ENCODE data around the gene CD7.
A peak's percentile ranks its signal among the peaks of the same experiment; 100 is the strongest.

CD7 gene

DNA sequence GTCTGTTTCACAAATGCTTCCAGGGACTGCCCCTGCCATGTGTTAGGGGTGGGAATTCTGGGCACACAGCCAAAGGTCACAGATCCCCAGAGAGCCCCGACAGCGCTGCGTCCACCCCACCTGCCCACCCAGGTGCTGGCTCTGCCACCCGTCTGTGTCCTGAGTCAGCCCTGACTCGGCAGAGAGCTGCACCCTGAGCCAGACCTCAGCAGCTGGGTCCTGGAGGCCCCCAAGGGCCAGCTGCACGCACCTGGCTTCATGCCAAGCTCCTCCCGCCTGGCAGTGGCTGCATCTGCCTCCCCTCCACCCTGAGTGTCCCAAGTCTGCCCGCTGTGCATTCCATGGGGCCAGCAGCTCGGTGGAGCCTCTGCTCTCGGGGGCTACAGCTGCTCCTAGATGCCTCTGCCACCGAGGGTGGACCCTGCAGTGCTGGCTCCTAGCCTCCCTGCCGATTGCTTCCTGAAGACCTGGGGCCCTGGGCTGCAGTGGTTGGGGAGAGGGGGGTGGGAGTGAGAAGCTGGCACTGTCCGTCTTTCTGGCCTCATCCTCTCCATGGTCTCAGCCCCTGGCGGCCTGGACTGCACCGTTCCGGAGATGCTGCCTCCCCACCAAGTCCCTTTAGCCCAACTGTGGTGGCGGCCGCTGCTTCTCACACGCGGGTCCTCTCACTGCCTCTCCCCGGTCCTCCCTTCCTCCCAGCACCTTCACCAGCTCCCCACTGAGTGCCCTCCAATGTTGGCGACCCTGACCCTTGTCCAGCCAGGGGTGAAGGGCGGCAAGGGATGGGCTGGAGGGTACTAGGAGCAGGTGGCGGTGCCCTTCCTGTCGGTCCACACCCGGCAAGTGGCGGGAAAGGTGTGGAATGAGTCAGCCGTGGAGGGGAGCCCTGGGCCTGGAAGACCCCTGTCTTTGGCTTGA is 13.2 kb upstream of the CD7 start:
- peak overlapping the region in 1 of 21 experiments; percentile 27 for H3K27ac ChIP-seq

DNA sequence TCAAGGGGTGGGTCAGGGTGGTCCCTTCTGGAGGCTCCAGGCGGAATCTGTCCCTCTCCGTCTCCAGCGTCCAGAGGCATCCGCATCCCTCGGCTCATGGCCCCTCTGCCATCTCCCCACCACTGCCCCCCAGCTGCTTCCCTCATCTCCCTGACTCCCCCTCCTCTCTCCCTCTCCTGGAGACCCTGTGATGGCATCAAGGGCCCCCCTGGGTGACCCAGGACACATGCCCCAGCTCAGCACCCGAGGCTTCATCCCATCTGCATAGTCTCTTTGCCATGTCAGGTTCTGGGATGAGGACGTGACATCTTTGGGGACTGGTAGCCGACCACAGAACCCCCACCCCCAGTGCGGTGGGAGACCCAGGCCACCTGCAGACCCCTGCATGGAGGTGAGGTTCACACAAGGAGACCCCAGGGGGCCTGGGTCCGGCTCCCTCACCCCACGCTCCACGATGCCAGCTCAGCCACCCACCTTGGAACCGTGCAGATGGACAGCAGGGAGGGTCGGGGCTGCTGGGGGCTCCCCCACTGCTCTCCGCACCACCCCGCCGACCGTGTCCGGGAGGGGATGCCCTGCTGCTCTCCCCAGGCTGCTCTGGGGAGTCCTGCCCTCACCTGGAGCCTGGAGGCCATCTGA is 12.4 kb upstream of the CD7 start:
- peak overlapping the region in 1 of 21 experiments; percentile 27 for H3K27ac ChIP-seq
- no peak overlapping the region for H3K4me3 ChIP-seq

More for the DNA sequence above, 13.2 kb upstream of the CD7 start:
- no peak overlapping the region for H3K4me3 ChIP-seq

DNA sequence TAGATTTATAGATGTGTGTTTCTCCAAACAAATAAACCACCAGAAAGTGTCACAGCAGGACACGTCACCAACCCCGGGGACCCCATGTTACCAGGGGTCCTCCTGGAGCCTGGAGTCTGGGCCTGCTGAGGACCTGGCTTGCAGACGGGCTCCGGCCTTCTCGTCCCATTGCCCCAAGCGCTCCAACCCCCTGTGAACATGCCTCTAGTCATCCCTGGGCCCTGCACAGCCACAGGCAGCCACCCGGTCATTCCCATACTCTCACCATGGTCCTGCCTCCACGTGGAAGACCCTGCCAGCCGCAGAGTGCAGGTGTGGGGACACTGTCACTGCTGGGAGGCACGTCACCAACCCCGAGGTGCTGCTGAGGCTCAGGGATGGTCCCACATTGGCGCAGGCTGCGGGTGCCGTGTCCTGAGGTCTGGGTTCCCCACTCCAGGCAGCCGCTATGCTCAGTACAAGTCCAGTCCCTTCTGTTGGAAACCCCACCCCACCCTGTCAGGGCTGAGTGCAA is 11.6 kb upstream of the CD7 start:
- H3K4me3 ChIP-seq = no peak overlapping the region
- H3K27ac ChIP-seq = no peak overlapping the region

DNA sequence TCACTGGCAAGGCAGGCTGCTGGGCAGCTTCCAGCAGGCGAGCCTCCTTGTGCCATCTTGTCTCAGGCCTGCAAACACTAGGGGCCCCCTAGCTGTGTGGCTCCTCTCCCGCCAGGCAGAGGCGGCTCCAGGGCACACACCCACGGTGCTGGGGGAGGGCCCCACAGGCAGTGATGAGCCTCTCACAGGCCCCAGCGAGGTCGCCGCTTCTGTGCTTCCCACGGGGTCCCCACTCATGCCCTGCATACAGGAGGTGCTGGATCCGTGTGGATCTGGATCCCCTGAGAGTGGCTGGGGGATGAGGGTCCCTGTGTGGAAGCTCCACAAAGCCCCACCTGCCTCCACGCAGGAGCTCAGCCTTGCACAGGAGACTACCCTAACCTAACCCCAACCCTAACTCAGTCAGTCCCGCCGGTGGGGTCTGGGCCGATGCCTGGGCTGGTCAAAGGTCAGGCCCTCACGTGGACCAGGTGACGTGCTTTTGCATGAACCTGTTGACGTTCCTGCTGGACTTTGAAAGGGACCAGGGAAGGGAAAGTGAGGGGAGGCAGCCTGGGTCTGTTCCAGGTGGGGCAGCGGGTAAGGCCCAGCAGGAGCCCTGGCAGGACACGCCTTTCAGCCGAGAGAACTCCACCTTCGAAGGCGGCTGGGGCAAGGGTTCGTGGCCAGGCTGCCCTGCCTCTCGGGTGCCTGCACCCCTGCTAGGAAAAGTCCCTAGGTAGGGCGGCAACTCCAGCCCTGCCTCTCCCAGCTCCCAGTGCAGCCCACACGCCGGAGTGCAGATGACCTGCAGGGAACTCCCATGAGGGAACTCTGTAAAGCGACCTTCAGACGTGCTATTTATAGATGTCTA is 11.0 kb upstream of the CD7 start:
- no peak overlapping the region for H3K4me3 ChIP-seq
- no peak overlapping the region for H3K27ac ChIP-seq

DNA sequence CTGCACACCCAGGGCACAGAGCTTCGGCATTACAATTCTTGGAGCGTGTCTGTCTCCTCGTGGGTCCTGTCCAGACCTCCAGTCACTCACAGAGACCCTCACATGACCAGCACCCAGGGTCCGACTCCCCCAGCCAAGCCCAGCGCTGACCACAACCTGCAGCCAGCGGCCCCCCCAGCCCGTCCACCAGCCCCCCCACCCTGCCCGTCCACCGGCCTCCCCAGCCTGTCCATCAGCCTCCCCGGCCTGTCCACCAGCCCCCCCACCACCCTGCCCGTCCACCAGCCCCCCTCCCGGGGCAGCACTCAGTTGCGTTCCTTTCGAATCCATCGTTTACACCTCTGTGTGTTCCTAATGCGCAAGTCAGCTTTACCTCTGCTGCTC is 10.3 kb upstream of the CD7 start:
- Histone ChIP-seq H3K4me3 (no peak overlapping the region), H3K27ac (no peak overlapping the region)

DNA sequence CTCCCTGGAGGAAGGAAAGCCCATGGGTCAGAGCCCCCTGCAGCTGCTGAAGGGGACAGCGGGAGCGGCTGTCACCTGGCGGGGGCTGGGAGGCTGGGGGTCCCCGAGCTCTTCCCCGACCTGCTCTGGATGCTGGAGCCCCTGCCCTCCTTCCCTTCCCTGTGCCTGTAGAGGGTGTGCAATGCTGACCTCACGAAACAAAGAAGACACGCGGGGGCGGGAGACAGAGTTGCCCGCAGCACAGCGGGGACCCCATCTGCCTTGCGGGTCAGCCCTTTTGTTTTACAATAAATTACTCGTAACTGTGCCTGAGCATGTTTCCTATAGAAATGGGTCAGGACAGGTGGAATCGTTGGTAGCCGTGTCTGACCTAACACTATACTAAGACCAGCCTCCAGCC is 9.9 kb upstream of the CD7 start:
- Histone ChIP-seq H3K27ac (no peak overlapping the region), H3K4me3 (no peak overlapping the region)

DNA sequence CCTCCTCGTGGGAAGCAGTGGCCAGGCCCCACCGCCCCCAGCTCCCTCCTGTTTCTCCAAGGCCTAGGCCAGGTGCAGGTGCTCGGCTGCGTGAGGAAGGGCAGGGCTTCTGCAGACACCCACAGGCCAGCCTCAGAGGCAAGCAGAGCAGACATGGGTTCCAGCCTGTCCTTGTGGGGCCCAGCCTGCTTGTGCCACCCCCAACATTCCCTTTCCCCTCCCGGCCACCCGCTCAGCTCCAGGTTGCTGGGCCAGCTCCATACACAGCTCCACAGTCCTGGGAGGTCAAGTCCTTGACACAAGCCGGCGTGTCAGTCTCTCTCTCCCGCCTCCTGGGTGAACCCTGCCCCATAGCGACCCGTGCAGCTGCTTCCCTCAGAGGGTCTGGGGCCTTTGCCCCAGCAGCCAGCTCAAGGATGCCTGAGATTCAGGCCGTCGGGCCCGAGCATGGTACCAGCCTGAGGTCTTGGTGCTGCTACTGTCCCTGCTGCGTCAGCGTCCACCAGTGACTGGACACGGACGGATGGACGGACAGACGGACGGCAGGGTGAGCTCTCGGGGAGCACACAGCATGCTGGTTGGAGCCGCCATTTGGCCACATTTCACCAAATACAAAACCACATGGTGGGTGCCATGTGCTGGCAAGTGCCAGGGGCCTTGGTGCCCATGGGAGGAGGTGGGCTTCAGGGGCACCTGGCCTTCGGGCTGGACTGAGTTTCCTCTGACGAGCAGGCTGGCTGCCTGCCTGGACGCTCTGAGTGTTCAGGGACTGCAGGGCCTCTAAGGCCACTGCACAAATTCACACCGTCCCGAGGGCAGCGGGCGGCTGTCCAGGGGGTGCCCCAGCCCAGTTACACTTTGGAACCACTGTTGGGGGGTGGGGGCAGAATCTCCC is 8.1 kb upstream of the CD7 start:
- Histone ChIP-seq H3K4me3 (no peak overlapping the region), H3K27ac (no peak overlapping the region)

DNA sequence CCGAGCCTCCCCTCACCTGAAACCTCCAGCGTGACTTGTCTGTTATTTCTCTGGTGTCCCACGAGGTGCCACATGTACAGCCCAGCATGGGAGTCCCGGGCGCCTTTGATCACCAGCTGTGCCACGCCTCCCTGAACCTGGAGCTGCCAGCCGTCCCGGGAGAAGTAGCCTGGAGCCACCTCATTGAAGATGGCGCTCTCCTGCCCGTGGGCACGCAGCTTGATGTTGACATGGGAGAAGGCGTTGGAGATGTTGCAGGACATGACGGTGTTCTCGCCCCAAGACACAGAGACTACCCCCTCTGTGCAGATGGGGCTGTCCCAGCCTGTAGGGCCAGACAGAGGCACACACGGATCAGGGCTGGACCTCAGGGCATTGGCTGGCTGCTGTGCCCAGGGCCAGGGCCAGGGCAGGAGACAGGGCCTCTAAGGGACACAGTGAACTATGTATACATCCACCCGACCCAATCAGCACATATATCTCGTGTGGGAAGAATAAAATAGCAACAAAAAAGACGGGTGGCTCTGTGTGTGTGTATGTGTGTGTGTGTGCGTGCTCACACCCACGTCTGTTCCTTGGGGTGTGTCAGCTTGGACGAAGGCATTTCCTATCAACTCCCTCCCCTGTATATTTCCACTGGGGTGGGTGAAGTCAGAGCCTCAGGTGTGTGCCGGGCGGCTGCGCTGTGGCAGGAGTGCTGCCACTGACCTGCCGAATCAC is 7.3 kb upstream of the CD7 start:
- no peak overlapping the region for H3K4me3 ChIP-seq
- H3K27ac ChIP-seq = no peak overlapping the region

DNA sequence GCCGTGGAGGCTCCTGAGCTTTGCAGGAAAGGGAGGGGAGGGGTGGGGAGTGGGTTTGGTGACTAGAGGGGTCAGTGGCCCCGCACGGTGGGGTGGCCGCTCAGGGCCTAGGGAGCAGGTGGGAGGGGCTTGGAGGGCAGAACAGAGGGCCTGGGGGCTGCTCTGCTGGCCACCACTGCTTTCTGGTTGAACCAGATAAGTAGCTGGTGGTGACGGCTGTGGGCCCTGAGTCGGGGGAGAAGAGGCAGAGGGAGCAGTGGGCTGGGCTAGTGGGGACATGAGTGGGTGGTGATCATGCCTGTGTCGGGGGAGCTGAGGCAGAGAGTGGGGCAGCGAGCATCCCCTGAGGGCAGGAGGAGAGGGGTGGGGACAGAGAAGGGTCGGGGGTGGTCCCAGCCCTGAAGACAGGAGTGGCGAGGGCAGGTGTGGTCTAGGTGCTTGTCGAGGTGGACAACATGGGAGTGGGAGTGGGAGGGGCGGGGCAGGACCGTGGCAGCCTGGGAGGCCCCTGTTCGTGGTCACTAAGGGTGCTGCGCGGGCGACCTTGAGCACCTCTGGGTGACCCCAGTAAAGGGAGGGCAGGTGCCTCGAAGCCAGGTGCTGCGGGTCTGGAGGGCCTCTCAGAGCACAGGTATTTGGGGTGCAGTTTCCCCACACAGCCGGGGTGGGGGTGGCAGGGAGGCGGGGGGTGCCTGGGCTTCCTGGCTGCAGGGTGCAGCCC is 6.3 kb upstream of the CD7 start:
- Histone ChIP-seq H3K27ac (no peak overlapping the region), H3K4me3 (no peak overlapping the region)

DNA sequence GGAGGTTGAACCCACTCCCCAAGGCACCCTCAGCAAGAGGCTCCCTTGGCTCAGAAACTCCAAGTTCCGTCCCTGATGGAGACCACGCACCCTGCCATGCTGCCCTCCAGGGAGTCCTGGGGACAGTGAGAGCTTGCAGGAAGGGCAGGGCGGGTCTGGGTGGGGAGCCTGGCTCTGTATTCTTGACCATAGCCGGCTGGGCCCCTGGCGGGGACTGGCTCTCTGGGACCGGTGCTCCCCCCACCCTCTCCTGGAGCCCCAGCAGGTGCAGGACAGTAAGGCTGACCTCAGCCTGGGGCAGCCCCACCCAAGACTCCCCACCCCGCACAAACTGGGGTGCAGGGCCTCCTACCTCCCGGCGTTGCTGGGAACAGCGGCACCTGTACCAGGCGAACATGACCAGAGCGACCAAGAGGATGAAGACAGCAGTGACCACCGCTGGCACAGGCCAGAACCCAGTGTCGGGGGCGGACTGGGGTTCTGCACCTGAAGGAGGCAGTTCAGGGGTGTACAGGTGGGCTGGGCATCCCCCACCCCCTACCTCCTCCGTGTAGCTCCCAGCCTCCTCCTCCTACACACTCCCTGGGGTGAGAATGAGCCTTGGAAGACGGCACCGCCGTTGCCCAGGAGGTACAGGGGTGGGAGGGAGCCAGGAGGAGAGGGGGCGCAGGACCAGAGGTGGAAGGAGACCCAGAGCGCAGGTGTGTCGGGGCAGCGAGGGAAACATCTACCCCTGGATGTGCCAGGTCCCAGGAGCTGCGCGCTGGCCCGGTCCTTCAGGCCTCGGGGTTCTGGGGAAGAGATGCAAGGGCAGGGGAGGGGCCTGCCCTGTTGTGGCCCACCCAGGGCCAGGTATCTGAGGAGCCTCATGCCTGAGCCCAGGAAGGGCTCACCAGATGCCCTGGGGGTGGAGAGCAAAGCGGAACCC is 5.4 kb upstream of the CD7 start:
- Histone ChIP-seq H3K4me3 (no peak overlapping the region), H3K27ac (no peak overlapping the region)

DNA sequence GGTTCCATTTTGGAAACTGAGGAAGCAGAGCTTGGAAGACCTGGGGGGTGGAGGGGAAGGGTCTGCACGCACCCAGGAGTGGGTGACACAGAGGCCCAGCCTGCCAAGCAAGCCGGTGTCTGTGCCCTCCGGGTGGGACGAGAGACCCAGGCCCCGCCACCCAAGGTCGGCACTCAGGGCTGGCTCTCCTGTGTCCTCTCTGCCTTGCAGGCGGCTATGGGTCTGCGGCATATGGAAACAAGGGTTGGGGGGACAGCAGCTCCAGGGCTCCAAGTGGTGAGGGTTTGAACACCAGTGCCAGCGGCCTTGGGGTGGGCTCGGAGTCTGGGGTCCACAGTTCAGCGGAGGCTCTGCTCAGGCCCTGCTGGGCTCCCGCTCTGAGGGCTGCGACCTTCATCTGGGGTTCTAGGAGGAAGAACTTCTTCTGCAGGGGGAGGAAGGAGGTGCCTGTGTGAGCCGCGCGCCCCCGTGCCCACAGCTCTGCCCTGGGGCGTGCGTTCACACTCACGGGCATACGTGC is 4.6 kb upstream of the CD7 start:
- peak overlapping the region in 2 of 7 experiments; percentile 13 to 15 for H3K4me3 ChIP-seq
- H3K27ac ChIP-seq = peak overlapping the region in 5 of 21 experiments; percentile 7 to 57 (median 53)

DNA sequence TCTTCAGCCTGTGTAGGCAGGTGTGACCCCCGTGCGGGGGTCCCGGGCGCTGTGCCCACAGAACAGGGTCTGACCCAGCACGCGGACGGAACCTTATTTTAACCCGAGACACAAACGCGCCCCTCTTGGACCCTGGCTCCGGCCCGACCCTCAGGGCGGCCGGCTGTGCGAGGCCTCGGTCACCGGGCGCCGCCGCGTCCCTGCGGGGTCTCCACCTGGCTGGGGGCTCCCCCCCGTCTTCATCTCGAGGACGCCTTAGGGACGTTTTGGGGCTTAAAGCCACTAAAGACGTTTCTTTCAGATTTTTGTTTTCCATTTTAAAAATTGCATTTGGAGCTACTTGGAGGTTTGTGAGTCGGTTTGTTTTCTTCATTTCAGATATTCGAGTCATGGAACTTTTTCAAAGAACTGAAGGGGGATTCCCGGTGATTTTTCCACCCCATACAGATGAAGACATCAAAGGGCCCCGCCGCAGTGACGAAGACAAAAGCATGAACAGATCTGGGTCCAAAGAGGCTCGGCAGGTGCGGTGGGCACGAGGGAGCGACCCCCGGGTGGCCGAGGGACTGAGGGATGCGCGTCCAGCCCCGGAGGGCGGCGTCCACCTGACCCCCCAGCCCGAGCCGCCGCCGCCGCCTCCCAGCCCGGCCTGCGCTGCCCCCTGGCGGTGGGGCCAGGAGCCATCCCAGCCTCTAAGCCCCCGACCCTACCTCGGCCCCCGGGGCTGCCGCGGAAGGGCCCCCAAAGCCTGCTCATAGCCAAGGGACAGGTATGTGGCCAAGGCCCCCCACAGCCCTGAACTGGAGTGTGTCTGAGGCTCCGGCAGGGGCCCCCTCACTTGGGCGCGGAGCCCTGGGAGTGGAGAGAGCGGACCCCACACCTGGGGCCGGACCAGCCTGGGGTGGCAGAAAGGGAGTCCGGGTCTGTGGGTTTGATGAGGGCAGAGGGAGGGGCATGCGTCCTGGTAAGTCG is 3.8 kb upstream of the CD7 start:
- H3K4me3 ChIP-seq = peak overlapping the region in 3 of 7 experiments; percentile 13 to 15 (median 15)

DNA sequence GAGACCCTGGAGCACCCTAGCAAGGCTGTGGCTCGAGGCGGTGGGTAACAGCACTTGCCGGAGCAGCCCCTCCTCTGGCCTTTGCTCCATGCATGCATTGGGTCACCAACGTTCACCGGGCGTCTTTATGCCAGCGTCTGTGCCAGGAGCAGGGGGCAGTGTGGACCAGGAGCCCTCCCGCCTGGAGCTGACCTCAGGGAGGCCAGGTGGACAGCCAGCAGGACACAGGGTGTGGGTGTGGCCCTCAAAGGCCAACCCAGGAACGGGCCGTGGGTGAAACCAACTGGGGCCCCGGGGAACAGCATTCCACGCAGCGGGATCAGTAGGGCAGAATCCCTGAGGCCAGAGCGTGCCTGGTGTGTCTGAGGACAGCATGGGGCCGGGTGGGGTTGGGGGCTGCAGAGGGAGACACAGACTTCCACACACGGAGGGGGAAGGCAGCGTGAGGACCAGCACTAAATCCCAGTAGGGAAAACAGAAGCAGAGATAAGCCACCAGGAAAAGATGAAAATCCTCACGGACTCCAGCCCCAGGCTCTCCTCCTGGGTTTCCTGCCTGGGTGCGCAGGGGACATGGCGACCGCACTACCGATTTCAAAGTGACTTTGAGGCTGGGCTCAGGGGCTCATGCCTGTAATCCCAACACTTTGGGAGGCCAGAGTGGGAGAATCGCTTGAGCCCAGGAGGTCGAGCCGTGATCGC is 2.9 kb upstream of the CD7 start:
- H3K4me3 ChIP-seq = no peak overlapping the region
- no peak overlapping the region for H3K27ac ChIP-seq

More for the DNA sequence above, 3.8 kb upstream of the CD7 start:
- H3K27ac ChIP-seq = peak overlapping the region in 10 of 21 experiments; percentile 1 to 57 (median 34)

DNA sequence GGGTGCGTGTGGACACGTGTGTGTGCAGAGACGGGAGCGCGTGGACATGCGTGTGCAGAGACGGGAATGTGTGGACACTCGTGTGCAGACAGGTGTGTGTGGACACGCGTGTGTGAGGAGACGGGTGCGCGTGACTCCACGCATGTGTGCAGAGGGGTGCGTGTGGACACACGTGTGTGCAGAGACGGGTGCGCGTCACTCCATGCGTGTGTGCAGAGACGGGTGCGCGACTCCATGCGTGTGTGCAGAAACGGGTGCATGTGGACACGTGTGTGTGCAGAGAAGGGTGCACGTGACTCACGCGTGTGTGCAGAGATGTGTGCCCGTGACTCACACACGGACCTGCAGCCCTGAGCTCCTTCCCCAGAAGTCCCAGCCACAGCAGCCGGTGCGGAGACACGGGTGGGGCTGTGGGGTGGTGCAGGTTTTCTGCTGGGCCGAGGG is 2.2 kb upstream of the CD7 start:
- Histone ChIP-seq H3K4me3 (no peak overlapping the region), H3K27ac (no peak overlapping the region)

Measured in skin epidermis (tissue), 12 donors.